GM19328 (cell line): ENCODE data around the gene ASXL2.
"Not testable (repeated sequence)": the region's sequence is repeated elsewhere in the genome, so short reads cannot be mapped to it uniquely, and the experiment has no call there.

Experiments used
- ATAC-seq: cut with Tn5 transposase; IDR thresholded peaks from one replicate; pipeline ENCODE4 v1.9.1; 2021; ENCODE audit warnings: mild to moderate bottlenecking, moderate library complexity; ENCODE audit not compliant: unreplicated experiment

Gene ASXL2

GRCh38 chr2:25894135-25894830 is 16.0 kb upstream of the ASXL2 start:
- no peak for ATAC-seq

DNA sequence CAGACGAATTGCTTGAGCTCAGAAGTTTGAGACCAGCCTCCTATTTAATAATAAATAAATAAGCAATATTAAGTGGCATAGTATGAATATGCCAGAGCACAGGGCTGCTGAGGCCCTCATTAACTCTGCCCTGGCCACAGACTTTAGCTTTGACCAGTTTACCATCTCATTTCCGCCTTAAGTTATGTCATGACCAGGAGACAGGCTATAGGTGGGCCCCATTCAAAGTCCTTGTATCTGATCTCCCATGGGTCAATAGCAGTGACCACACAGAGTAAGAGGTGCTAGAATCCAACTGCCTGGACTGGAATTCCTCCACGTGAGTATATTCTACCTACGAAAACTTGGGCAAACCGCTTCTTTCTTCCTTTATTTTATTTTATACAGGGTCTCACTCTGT is 13.4 kb upstream of the ASXL2 start:
- no peak for ATAC-seq

DNA sequence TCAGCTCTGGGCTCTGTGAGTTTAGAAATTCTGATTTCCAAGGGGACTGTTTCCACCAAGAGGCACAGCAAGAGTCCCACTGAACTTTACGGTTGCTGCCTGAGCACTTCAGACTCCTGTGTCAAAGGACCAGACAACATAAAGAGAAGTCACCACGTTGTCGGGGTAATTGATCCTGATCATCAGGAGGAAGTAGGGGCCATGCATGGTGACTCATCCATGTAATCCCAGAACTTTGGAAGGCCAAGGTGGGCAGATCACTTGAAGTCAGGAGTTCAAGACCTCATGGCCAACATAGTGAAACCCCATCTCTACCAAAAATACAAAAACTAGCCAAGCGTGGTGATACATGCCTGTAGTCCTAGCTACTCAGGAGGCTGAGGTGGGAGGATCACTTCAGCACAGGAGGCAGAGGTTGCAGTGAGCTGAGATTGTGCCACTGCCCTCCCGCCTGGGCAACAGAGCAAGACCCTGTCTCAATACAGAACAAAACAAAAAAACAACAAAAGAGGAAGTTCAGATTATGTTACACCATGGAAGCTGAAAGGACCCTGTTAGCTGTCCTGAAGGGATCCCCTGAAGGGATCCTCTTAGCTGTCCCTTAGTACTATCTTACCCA is 9.4 kb upstream of the ASXL2 start:
- no peak for ATAC-seq

- no peak for ATAC-seq
These were observed 7.6 kb upstream of the ASXL2 start for GRCh38 chr2:25885933-25886332.

DNA sequence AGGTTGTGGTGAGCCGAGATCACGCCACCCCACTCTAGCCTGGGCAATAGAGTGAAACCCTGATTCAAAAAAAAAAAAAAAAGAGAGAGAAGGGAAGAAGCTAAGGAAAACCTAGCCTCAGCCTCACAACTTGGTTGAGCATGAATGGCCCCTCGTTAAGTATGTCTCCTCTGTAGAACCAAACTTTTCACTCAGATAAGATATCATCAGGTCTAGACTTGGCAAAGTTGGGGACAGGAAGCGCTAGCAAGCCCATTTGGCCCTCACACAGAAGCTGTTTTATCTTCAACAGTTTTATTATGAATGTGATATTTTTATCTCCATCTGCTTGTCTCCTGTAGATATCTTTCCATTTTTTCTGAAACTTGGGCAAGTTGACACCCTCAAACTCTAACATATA is 3.5 kb upstream of the ASXL2 start:
- ATAC-seq = no peak

DNA sequence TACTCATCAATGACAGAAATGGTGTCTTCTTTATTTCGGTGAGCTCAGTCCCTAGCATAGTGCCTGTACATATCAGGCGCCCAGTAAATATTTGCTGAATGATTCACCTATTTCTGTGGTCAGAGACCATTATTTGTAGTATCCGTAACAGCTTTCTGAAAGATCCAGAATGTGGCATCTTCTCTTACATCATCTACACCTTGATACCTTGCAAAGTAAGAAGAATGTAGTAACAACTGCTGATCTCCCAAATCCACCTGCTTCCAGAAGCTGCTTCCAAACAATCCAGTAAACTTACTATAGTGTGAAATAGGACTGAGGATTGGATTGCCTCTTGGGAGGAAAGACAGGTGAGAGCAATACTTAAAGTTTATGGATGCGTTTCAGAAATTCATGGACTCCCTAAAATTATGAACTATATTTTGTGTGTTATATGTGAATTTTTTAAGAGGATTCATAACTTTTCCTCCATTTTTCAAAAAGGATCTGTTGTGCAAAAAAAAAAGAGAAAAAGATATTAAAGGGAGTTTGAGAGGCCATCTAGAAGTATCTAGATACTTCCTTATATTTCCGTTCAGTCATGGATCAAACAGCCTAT is 945 bp upstream of the ASXL2 start:
- no peak for ATAC-seq

DNA sequence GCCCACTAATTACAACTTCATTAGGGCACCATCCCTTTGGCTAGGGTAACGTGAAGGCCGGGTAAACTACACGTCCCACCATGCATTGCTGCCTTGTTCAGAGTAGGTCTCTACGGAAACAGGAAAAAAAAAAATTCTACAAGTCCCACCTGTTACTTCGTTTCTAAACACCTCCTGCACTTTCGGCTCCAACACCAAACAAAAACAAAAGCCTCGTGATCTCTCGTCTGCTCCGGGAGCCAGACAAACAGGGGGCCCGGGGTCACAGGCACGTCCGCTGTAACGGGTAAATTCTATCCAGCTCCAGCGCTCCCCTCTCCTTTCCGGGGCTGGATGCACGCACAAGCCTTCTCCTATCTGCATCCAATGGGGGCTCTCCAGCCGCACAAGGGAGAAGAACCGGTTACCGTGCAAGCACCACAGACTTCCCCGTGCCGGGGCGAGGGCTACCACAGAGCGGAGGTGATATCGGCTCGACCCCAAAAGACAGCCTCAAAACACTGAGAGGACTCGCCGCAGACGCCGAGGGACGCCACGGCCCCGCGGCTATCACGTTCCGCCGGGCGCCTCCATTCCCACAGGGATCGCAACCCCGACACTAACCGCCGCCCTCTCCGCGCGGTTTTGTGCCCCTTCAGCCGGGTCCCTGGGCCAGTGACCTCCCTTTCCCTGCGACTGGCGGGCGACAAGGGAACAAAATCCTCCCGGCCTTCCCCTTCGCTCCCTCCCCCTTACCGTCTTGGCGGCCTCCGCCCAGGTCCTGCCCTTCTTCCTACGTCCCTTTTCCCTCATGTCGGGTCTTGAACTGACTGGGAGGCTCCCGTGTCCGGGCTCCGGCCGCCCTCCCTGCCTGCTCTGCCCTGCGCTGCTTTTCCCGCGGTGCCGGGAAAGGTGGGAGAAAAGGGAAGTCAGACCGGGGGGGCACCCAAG is 591 bp downstream of the ASXL2 start:
- ATAC-seq = peak; percentile 48

- no peak for ATAC-seq
These were observed 6.2 kb downstream of the ASXL2 start for GRCh38 chr2:25872134-25872533.

DNA sequence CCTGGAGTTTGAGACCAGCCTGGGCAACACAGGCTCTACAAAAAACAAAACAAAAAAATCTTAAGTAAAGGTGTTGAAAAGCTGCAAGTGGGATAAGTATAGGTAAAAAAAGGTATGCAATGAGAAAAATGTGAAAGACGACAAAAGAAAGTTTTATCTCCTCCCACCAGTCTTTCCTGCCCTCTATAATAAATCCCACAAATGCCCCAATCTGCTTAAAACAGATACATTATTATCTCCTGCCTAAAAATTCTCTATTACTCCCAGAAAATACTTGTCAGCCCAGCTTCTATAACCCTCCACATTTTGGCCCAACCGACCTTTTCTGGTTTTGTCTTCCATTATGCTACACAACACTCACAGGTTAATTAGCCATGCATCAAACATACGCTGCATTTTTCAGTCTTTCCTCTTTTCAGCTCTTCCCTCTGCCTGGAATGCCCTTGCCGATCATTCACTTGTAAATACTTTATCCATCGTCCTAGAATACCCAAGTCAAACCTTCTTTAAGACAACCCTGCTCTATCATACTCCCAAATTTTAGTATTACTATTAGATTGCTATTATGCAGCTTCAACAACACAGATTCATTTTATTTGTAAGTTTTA is 10.8 kb downstream of the ASXL2 start:
- ATAC-seq = no peak

GRCh38 chr2:25856377-25856776 is 21.9 kb downstream of the ASXL2 start:
- ATAC-seq = no peak

DNA sequence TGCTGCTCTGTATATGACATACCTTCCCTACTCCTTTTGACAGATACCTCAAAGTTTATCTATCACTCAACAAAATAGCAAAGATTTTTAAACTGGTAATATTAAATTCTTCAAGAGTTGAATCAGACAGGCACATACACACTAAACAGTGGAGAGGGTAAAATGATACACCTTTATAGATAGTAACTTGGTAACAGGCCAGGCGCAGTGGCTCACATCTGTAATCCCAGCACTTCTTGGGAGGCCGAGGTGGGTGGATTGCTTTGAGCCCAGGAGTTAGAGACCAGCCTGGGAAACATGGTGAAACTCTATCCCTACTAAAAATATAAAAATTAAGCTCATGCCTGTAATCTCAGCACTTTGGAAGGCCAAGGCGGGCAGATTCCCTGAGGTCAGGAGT is 23.2 kb downstream of the ASXL2 start:
- no peak for ATAC-seq

GRCh38 chr2:25854613-25855012 is 23.7 kb downstream of the ASXL2 start:
- no peak for ATAC-seq

GRCh38 chr2:25853038-25853638 is 25.1 kb downstream of the ASXL2 start:
- no peak for ATAC-seq

- ATAC-seq = peak; percentile 83
These were observed 26.4 kb downstream of the ASXL2 start for GRCh38 chr2:25851740-25852503.

- ATAC-seq = not testable (repeated sequence)
These were observed 27.9 kb downstream of the ASXL2 start for GRCh38 chr2:25850400-25850799.

GRCh38 chr2:25849350-25849749 is 28.9 kb downstream of the ASXL2 start:
- ATAC-seq = not testable (repeated sequence)

DNA sequence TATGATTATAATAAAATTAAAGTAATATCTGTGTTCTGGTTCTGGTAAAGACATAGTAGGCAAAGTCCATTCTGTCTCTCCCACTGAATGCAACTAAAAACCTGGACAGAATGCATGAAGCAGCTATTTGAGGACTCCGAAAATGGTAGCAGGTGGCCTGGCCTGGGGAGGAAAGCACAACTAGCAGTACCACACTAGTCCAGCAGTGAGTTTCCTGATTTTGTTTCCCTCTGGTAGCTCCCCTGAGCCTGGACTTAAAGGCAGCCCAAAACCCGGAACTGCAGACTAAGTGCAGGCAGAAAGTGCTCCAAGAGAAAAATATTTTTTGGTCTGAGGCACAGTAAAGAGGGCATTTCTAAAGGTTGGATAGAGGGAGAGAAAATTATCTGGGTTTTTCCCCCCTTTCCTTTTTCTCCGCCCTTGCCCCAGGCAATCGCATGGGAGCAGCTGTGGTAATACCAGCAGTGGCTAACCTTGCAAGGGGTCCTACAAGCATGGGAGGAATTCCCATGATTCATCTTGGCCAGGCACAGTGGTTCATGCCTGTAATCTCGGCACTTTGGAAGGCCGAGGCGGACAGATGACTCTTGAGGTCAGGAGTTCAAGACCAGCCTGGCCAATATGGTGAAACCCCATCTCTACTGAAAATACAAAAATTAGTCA is 32.3 kb downstream of the ASXL2 start:
- no peak for ATAC-seq

DNA sequence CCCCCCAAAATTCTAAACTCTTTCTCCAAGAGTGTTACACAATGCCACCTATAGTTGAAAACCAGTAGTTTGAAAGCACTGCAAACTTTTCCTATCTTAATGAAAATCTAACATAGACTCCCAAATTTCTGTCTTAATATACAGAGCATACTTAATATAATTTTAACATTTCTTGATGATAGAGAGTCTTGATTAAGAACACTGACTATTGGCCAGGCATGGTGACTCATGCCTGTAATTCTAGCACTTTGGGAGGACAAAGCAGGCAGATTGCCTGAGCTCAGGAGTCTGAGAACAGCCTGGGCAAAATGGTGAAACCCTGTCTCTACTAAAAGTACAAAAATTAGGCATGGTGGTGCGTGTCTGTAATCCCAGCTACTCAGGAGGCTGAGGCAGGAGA is 34.2 kb downstream of the ASXL2 start:
- no peak for ATAC-seq

DNA sequence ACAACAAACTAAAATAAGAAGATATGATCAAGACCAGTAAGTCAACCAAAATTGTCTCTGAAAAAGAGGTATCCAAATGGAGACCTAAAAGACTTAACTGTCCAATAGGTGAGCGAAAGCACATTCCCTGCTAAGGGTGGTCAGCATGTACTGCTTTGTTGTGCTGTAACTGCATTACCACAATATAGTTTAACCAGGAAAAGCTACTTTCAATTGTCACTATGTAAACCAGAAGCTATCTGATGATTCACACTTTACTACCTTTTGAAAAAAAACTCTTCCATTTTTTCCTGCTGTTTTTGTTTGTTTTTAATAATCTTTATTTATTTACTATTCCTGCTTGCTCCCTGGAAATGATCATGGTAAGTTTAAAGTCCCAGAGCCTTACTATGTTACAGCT is 36.1 kb downstream of the ASXL2 start:
- no peak for ATAC-seq
